OCI-LY7 (cell line): ENCODE measurements around the gene KNDC1. TPM values are rescaled to one million over a fixed set of nuclear protein-coding genes. Genes with fewer than 3 reads are reported as not detected.

Experiments
- BruUV-seq: library from RNA; stranded (reverse); fragments of 400-500 nt; replicated peaks from 2 replicates; lab custom pipeline; 2021; lab: Mats Ljungman, UMichigan
- CTCF ChIA-PET: fragments of 300-600 bp; sonication (Branson Sonifier 250); formaldehyde crosslinking; loops from one replicate; lab custom pipeline; 2022; ENCODE audit warnings: antibody characterized with exemption; ENCODE audit not compliant: unreplicated experiment; lab: Charles Lee
- POLR2A ChIA-PET: fragments of 300-600 bp; sonication (Branson Sonifier 250); formaldehyde crosslinking; loops from one replicate; lab custom pipeline; 2022; ENCODE audit warnings: antibody characterized with exemption; lab: Charles Lee
- DNase-seq: peaks from one replicate; pipeline ENCODE4 v3.0.0-alpha.2; 2015; ENCODE audit warnings: low spot score
- H2AFZ ChIP-seq: fragments of 200-600 bp; sonication (generic), shearing (Covaris generic); 2 replicates; pipeline ENCODE4 v1.6.1; 2014; ENCODE audit warnings: mild to moderate bottlenecking, antibody characterized with exemption, low read length, moderate library complexity
- H3K27ac ChIP-seq: fragments of 200-600 bp; sonication (generic); 2 replicates; pipeline ENCODE4 v1.5.1; 2014; ENCODE audit warnings: mixed run types, low read depth, mild to moderate bottlenecking, moderate library complexity, low read length, inconsistent platforms; ENCODE audit not compliant: poor library complexity, severe bottlenecking
- H3K36me3 ChIP-seq: fragments of 200-600 bp; sonication (generic); 2 replicates; pipeline ENCODE4 v1.6.1; 2014; ENCODE audit warnings: mild to moderate bottlenecking, antibody characterized with exemption, low read length, moderate library complexity, mixed read lengths; ENCODE audit not compliant: insufficient read depth
- H3K4me1 ChIP-seq: fragments of 200-600 bp; sonication (generic); 2 replicates; pipeline ENCODE4 v1.5.1; 2014; ENCODE audit warnings: mild to moderate bottlenecking, low read length; ENCODE audit not compliant: insufficient read depth, poor library complexity, severe bottlenecking
- H3K4me2 ChIP-seq: fragments of 200-600 bp; sonication (generic); 2 replicates; pipeline ENCODE4 v1.6.1; 2014; ENCODE audit warnings: mild to moderate bottlenecking, low read length
- H3K4me3 ChIP-seq: fragments of 200-600 bp; sonication (generic); 2 replicates; pipeline ENCODE4 v1.5.1; 2014; ENCODE audit warnings: mild to moderate bottlenecking, low read depth, low read length; ENCODE audit not compliant: poor library complexity, severe bottlenecking
- H3K79me2 ChIP-seq: fragments of 200-600 bp; sonication (generic); 2 replicates; pipeline ENCODE4 v1.6.1; 2016; ENCODE audit warnings: low read depth, mild to moderate bottlenecking, low read length, moderate library complexity, mixed read lengths; ENCODE audit not compliant: insufficient read depth
- H3K9me2 ChIP-seq: fragments of 200-600 bp; sonication (generic); 2 replicates; pipeline ENCODE4 v1.6.1; 2016; ENCODE audit warnings: mild to moderate bottlenecking, low read length, mixed read lengths; ENCODE audit not compliant: insufficient read depth
- H3K9me3 ChIP-seq: fragments of 200-600 bp; sonication (generic); 2 replicates; pipeline ENCODE4 v1.6.1; 2014; ENCODE audit warnings: mild to moderate bottlenecking, mixed run types, low read length, mixed read lengths
- H4K20me1 ChIP-seq: fragments of 200-600 bp; sonication (generic); 2 replicates; pipeline ENCODE4 v1.6.1; 2014; ENCODE audit warnings: mild to moderate bottlenecking, antibody characterized with exemption, low read length, moderate library complexity, mixed read lengths; ENCODE audit not compliant: insufficient read depth
- CTCF ChIP-seq: fragments of 200-600 bp; sonication (generic); conservative IDR thresholded peaks from 2 replicates; pipeline ENCODE4 v1.5.1; 2014; ENCODE audit warnings: mild to moderate bottlenecking, antibody characterized with exemption, low read length, moderate library complexity, mixed read lengths
- EZH2phosphoT487 ChIP-seq: fragments of 200-600 bp; sonication (generic); IDR thresholded peaks from 2 replicates; pipeline ENCODE4 v1.6.1; 2018; ENCODE audit warnings: low read depth, borderline replicate concordance, mild to moderate bottlenecking, mixed run types, antibody characterized with exemption, low read length, moderate library complexity, mixed read lengths
- intact Hi-C: fragments of 100-400 bp; cut with micrococcal nuclease; formaldehyde crosslinking; loops from one replicate; pipeline ENCODE4 v1.10.0; 2022; ENCODE audit not compliant: unreplicated experiment
- total RNA-seq, 2 experiments: library from RNA; depleted of rRNA in 1 of 2; stranded (reverse); fragments of >200 nt in 1 of 2; shearing (Covaris generic) in 1 of 2; gene quantifications; 2 replicates each; pipeline ENCODE4 v1.2.3, GENCODE V29; 2014 to 2022

The KNDC1 gene
- total RNA-seq, 2 experiments from 2014 or later, result not detected

- no peaks in the 10 kb centered on the region for H4K20me1 ChIP-seq
- no peaks in the 10 kb centered on the region for H3K36me3 ChIP-seq
- H3K4me2 ChIP-seq, result no peak overlapping the region
- no peak for DNase-seq
- H3K79me2 ChIP-seq, result no peaks in the 10 kb centered on the region
- intact Hi-C loops, result no loop called here
- H2AFZ ChIP-seq, result no peak overlapping the region
- H3K4me3 ChIP-seq, result no peak overlapping the region
- H3K9me3 ChIP-seq, result no peaks in the 10 kb centered on the region
- BruUV-seq, result no TSS peak
- POLR2A ChIA-PET, result no interaction called here
- H3K4me1 ChIP-seq, result no peaks in the 10 kb centered on the region
- no peak for TF ChIP-seq EZH2phosphoT487
- no peak for TF ChIP-seq CTCF
- H3K9me2 ChIP-seq, result no peaks in the 10 kb centered on the region
- CTCF ChIA-PET, result no interaction called here
- H3K27ac ChIP-seq, result no peak overlapping the region
Measured at GRCh38 chr10:133212853-133213494, 53.0 kb downstream of the KNDC1 start.

- H3K4me3 ChIP-seq, result no peak overlapping the region
- H3K9me2 ChIP-seq, result no peaks in the 10 kb centered on the region
- no peak overlapping the region for H3K27ac ChIP-seq
- no peaks in the 10 kb centered on the region for H3K4me1 ChIP-seq
- DNase-seq, result no peak
- ChIA-PET CTCF (no interaction called here), POLR2A (no interaction called here)
- H3K9me3 ChIP-seq, result no peaks in the 10 kb centered on the region
- no peak for TF ChIP-seq CTCF
- no peak for TF ChIP-seq EZH2phosphoT487
- BruUV-seq, result no TSS peak
- no peak overlapping the region for H3K4me2 ChIP-seq
- no peaks in the 10 kb centered on the region for H4K20me1 ChIP-seq
- H2AFZ ChIP-seq, result no peak overlapping the region
- no peaks in the 10 kb centered on the region for H3K36me3 ChIP-seq
- no peaks in the 10 kb centered on the region for H3K79me2 ChIP-seq
- intact Hi-C loops, result no loop called here
Measured at GRCh38 chr10:133213641-133214467, 53.8 kb downstream of the KNDC1 start.
